HG03575 (cell line): ENCODE data around the gene ZNF507.
"Not testable (repeated sequence)": the region's sequence is repeated elsewhere in the genome, so short reads cannot be mapped to it uniquely, and the experiment has no call there.

Experiments used
- ATAC-seq: cut with Tn5 transposase; IDR thresholded peaks from one replicate; pipeline ENCODE4 v1.9.1; 2021; ENCODE audit not compliant: unreplicated experiment, insufficient number of reproducible peaks, low FRiP score; ENCODE audit errors: extremely low read depth

The ZNF507 gene

DNA sequence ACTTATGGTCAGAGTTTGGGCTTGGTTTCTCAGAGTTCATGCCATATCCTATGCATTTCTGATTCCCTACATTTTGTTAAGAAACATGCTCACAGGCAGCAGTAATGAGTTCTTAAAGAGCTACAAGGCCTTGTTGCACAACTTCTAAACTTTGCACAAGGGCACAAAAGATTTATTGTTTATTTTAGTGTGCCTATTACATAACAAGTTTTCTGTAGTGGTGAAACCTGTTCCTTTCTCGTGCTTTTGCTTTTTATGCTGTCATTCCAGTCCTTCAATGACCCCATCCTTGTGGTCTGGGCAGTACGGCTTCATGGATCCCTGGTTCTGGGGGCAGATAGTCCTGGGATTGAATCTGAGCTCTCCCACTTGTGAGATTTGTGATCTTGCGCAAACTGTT is 17.8 kb downstream of the ZNF507 start:
- ATAC-seq: no peak

- ATAC-seq: no peak
These were observed 18.2 kb downstream of the ZNF507 start for GRCh38 chr19:32363632-32364031.

GRCh38 chr19:32364040-32364439 is 18.6 kb downstream of the ZNF507 start:
- no peak for ATAC-seq

- no peak for ATAC-seq
These were observed 21.7 kb downstream of the ZNF507 start for GRCh38 chr19:32367063-32367462.

- no peak for ATAC-seq
These were observed 22.6 kb downstream of the ZNF507 start for GRCh38 chr19:32367948-32368536.

- no peak for ATAC-seq
These were observed 23.4 kb downstream of the ZNF507 start for GRCh38 chr19:32368787-32369186.

DNA sequence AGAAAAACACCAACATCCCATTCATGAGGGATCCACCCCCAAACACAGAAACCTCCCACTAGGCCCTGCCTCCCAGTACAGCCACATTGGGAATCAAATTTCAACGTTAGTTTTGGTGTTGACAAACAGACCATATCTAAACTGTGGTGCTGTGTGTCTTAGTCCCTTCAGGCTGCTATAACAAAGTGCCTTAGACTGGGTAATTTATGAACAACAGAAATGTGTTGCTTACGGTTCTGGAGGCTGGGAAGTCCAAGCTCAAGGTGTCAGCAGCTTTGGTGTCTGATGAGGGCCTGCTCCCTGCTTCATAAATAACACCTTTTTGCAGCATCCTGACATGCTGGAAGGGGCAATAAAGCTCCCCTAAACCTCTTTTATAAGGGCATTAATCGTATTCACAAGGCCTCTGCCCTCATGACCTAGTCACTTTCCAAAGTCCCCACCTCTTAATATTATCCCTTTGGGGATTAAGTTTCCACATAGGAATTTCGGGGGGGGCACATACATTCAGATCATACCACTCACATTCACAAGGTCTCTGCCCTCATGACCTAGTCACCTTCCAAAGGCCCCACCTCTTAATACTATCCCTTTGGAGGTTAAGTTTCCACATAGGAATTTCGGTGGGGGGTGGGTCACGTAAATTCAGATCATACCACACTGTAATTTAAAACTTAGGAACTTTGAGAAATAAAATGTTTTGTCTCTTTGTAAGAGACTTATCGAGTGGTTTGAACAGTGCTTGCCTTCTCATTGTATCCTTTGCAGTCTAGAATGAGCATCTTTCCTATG is 27.5 kb downstream of the ZNF507 start:
- ATAC-seq: no peak

- ATAC-seq: no peak
These were observed 28.3 kb downstream of the ZNF507 start for GRCh38 chr19:32373585-32374295.

DNA sequence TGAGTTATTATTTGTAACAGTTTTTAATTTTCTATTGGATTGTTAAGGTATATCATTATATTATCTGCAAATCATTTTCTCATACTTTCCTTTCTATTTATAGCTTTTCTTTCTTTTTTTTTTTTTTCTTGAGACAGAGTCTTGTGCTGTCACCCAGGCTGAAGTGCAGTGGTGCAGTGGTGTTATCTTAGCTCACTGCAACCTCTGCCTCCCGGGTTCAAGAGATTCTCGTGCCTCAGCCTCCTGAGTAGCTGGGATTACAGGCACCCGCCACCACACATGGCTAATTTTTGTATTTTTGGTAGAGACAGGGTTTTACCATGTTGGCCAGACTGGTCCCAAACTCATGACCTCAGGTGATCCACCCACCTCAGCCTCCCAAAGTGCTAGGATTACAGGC is 29.0 kb downstream of the ZNF507 start:
- ATAC-seq: not testable (repeated sequence)

GRCh38 chr19:32377088-32377487 is 31.7 kb downstream of the ZNF507 start:
- ATAC-seq: not testable (repeated sequence)

DNA sequence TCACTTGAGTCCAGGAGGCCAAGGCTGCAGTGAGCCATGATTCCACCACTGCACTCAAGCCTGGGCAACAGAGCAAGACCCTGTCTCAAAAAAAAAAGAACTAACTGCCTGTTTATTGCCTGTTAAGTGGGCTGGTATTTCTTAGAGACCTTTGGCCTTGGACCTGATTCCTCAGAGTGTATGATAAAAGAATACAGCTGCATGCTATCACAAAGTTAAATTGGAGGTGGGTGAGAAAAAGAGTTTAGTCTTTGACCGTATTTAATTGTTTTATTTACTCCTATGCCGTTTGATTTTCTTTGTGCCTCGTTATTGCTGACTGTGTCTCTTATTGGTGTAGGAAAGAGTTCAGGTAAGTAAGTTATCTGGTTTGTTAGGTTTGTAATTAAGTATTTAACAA is 34.9 kb downstream of the ZNF507 start:
- no peak for ATAC-seq

- ATAC-seq: no peak
These were observed 42.4 kb downstream of the ZNF507 start for GRCh38 chr19:32387701-32388392.

- ATAC-seq: no peak
These were observed 43.0 kb downstream of the ZNF507 start for GRCh38 chr19:32388393-32388855.

DNA sequence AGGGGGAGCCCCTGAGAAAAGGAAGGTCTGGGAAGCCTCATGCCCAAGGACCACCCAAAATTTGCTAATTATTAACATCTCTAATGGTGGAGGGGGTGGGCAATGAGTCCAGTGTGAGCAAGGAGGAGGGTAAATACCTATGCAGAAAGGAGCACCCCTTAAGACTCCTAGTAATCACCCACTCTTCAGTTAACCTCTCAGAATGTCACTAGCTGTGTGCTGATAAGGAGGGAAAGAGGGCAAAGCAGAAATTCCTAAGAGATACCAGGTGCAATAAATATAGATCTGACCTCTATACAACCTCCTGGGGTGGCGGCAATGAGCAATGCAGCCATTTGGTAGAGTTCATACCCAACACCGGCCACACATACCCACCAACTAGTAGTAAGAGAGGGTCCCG is 47.5 kb downstream of the ZNF507 start:
- ATAC-seq: no peak

GRCh38 chr19:32396046-32396652 is 50.7 kb downstream of the ZNF507 start:
- ATAC-seq: no peak

DNA sequence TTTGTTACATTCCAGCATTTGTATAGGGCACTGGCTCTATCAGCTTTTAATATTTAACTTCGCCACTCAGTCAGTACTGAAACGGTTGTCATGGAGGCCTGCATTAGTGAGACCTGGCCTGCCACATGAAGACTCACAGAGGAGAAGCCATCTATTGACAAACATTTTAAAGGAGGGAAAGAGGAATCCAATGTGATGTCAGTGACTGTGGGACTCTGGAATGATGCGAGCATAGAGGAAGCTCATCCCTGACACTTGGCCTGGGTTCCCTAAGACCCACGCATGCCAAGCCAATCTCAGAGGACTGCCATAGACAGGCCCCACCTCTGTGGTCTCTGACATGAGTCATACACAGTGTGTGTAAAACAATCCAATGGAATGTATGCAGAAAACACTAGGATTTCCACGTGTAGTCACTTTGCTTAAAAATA is 52.3 kb downstream of the ZNF507 start:
- no peak for ATAC-seq

DNA sequence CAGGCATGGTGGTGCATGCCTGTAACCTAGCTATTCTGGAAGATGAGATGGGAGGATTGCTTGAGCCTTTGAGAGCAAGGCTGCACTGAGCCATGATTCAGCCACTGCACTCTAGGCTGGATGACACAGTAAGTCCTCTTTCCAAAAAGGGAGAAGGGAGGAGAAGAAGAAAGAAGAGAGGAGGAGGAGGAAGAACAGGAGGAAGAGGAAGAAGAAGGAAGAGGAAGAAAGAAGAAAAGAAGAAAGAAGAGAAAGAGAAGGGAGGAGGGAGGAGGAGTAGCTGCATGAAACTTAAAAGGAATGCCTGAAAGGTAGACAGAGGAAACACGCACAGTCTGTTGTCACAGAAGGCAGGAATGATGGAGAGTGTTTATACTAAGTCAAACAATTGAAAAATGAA is 56.6 kb downstream of the ZNF507 start:
- ATAC-seq: no peak

DNA sequence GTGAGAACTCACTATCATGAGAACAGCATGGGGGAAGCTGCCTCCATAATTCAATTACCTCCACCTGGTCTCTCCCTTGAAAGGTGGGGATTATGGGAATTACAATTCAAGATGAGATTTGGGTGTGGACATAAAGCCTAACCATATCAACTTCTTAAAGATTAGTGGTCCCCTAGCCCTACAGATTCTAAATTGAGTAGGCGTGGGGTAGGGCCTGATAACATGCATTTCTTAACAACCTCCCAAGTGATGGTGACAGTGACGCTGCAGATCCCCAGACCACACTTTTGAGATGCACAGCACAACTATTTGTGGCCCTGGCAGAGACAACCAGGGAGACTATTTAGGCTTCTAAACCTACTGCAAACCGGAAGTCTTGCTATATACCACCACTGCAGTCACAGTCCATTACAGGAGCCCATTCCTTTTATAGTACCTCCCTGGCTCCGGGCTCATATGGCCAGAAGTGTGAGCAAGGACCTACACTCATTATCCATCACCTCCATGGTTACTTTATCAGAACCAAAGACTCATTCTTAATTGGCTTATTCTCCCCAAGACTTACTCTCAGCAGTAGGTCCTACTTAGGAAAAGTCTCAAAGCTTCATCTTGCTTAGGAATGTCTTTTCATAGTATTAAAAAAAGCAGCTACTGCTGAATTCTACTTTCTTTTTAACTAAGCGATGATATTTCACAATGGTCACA is 58.0 kb downstream of the ZNF507 start:
- no peak for ATAC-seq
